ENCODE data around the gene OR51L1.

Gene OR51L1

GRCh38 chr11:5004424-5005274, 10.0 kb downstream of the OR51L1 start:
- H3K9me3 ChIP-seq (replicated peaks; ENCODE audit: low read length), result no peaks in the 10 kb centered on the region
- H3K4me2 ChIP-seq (ENCODE audit: low read length), result no peak overlapping the region
- no peak overlapping the region for H3K9ac ChIP-seq (ENCODE audit: low read depth, low read length)
- no peaks in the 10 kb centered on the region for H3K36me3 ChIP-seq (ENCODE audit: insufficient read depth, low read length)
- H3K4me3 ChIP-seq (ENCODE audit: low read length), result no peak overlapping the region
- H3K27me3 ChIP-seq (ENCODE audit: control insufficient read depth, insufficient read depth, low read length), result peaks cover 11% of the 10 kb centered on the region
- H3K4me1 ChIP-seq (ENCODE audit: control insufficient read depth, insufficient read depth, low read length), result no peaks in the 10 kb centered on the region

GRCh38 chr11:5007561-5007960, 12.9 kb downstream of the OR51L1 start:
- peaks cover 11% of the 10 kb centered on the region for H3K27me3 ChIP-seq (ENCODE audit: control insufficient read depth, insufficient read depth, low read length)
- no peaks in the 10 kb centered on the region for H3K9me3 ChIP-seq (replicated peaks; ENCODE audit: low read length)

GRCh38 chr11:5011254-5011653, 16.6 kb downstream of the OR51L1 start:
- no peak overlapping the region for H3K9ac ChIP-seq (ENCODE audit: low read depth, low read length)
- no peak overlapping the region for H3K4me3 ChIP-seq (ENCODE audit: low read length)
- H3K4me2 ChIP-seq (ENCODE audit: low read length), result no peak overlapping the region
- no peaks in the 10 kb centered on the region for H3K36me3 ChIP-seq (ENCODE audit: insufficient read depth, low read length)
- no peaks in the 10 kb centered on the region for H3K27me3 ChIP-seq (ENCODE audit: control insufficient read depth, insufficient read depth, low read length)
- H3K9me3 ChIP-seq (replicated peaks; ENCODE audit: low read length), result no peaks in the 10 kb centered on the region
- no peaks in the 10 kb centered on the region for H3K4me1 ChIP-seq (ENCODE audit: control insufficient read depth, insufficient read depth, low read length)

More at GRCh38 chr11:5007561-5007960, 12.9 kb downstream of the OR51L1 start:
- no peak overlapping the region for H3K9ac ChIP-seq (ENCODE audit: low read depth, low read length)
- H3K4me3 ChIP-seq (ENCODE audit: low read length), result no peak overlapping the region
- no peak overlapping the region for H3K4me2 ChIP-seq (ENCODE audit: low read length)
- no peaks in the 10 kb centered on the region for H3K36me3 ChIP-seq (ENCODE audit: insufficient read depth, low read length)
- no peaks in the 10 kb centered on the region for H3K4me1 ChIP-seq (ENCODE audit: control insufficient read depth, insufficient read depth, low read length)

DNA sequence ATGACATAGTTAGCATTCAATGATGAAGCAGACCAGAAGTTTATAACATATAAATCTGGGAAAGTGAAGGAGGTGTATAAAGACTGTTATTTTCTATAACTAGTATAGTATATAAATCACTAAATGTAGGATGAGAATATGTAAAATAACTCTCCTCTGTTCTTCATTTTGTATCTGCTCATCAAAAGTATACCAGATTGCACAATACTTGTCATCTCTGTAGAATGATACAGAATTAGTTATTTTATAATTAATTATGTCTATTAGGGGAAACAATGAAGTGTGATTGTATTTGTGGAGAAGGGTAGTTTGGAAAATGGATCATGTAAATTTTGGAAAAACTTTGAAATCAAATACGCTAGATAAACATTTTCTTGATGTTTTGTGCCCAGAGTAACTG, 18.4 kb downstream of the OR51L1 start:
- Histone ChIP-seq H3K4me2 (ENCODE audit: low read length) (no peak overlapping the region), H3K4me1 (ENCODE audit: control insufficient read depth, insufficient read depth, low read length) (no peaks in the 10 kb centered on the region), H3K9me3 (replicated peaks; ENCODE audit: low read length) (no peaks in the 10 kb centered on the region), H3K9ac (ENCODE audit: low read depth, low read length) (no peak overlapping the region), H3K27me3 (ENCODE audit: control insufficient read depth, insufficient read depth, low read length) (no peaks in the 10 kb centered on the region), H3K4me3 (ENCODE audit: low read length) (no peak overlapping the region), H3K36me3 (ENCODE audit: insufficient read depth, low read length) (no peaks in the 10 kb centered on the region)

DNA sequence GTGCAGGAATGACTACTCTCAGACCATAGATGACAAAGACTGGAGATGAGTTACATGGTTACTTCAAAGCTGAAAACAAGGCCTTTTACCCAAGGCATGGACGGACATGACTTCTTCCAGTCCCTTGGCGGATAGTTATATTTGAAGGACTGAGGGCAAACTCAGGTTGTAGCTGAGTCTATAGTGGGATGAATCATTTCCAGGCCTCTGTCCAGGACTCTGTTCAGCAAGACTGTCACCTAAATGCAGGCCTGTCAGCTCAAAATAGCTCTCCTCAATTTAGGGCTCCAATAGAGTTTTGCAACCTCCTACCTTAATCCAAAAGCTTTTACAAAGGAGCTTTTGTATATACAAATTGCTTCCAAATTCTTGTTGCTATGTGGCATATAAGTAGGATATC, 27.3 kb downstream of the OR51L1 start:
- Histone ChIP-seq H3K9me3 (replicated peaks; ENCODE audit: low read length) (no peaks in the 10 kb centered on the region), H3K36me3 (ENCODE audit: insufficient read depth, low read length) (no peaks in the 10 kb centered on the region), H3K4me3 (ENCODE audit: low read length) (no peak overlapping the region), H3K4me1 (ENCODE audit: control insufficient read depth, insufficient read depth, low read length) (no peaks in the 10 kb centered on the region), H3K27me3 (ENCODE audit: control insufficient read depth, insufficient read depth, low read length) (no peaks in the 10 kb centered on the region), H3K9ac (ENCODE audit: low read depth, low read length) (no peak overlapping the region), H3K4me2 (ENCODE audit: low read length) (no peak overlapping the region)

DNA sequence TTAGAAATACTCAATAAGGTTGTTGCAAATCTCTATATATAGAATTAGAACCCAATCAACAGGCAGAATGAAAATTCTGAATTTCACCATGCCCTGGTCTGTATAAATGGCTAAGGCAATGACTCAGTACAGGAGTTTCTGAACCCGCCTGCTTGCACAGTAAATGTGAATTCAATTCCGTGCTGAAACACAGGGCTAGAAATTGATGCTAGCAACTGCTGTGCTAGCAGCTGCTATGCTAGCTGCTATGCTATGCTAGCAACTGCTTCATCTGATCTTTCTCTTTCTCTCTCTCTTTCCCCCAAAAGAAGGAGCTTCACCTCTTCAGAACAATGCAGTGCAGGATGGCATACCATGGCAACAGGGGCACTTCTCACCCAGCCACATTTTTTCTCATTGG, 42.0 kb downstream of the OR51L1 start:
- H3K27me3 ChIP-seq (ENCODE audit: control insufficient read depth, insufficient read depth, low read length), result no peaks in the 10 kb centered on the region
- H3K9ac ChIP-seq (ENCODE audit: low read depth, low read length), result no peak overlapping the region
- no peaks in the 10 kb centered on the region for H3K4me1 ChIP-seq (ENCODE audit: control insufficient read depth, insufficient read depth, low read length)
- H3K4me2 ChIP-seq (ENCODE audit: low read length), result no peak overlapping the region
- no peaks in the 10 kb centered on the region for H3K36me3 ChIP-seq (ENCODE audit: insufficient read depth, low read length)
- H3K4me3 ChIP-seq (ENCODE audit: low read length), result no peak overlapping the region
- no peaks in the 10 kb centered on the region for H3K9me3 ChIP-seq (replicated peaks; ENCODE audit: low read length)

GRCh38 chr11:5037926-5038325, 43.3 kb downstream of the OR51L1 start:
- H3K4me3 ChIP-seq (ENCODE audit: low read length), result no peak overlapping the region
- no peak overlapping the region for H3K4me2 ChIP-seq (ENCODE audit: low read length)
- no peaks in the 10 kb centered on the region for H3K9me3 ChIP-seq (replicated peaks; ENCODE audit: low read length)
- no peaks in the 10 kb centered on the region for H3K4me1 ChIP-seq (ENCODE audit: control insufficient read depth, insufficient read depth, low read length)
- H3K36me3 ChIP-seq (ENCODE audit: insufficient read depth, low read length), result no peaks in the 10 kb centered on the region
- no peaks in the 10 kb centered on the region for H3K27me3 ChIP-seq (ENCODE audit: control insufficient read depth, insufficient read depth, low read length)
- H3K9ac ChIP-seq (ENCODE audit: low read depth, low read length), result no peak overlapping the region

GRCh38 chr11:5038341-5038740, 43.7 kb downstream of the OR51L1 start:
- no peak overlapping the region for H3K4me3 ChIP-seq (ENCODE audit: low read length)
- H3K36me3 ChIP-seq (ENCODE audit: insufficient read depth, low read length), result no peaks in the 10 kb centered on the region
- H3K9ac ChIP-seq (ENCODE audit: low read depth, low read length), result no peak overlapping the region
- no peak overlapping the region for H3K4me2 ChIP-seq (ENCODE audit: low read length)
- H3K9me3 ChIP-seq (replicated peaks; ENCODE audit: low read length), result no peaks in the 10 kb centered on the region
- H3K4me1 ChIP-seq (ENCODE audit: control insufficient read depth, insufficient read depth, low read length), result no peaks in the 10 kb centered on the region
- no peaks in the 10 kb centered on the region for H3K27me3 ChIP-seq (ENCODE audit: control insufficient read depth, insufficient read depth, low read length)

GRCh38 chr11:5040876-5041275, 46.2 kb downstream of the OR51L1 start:
- H3K27me3 ChIP-seq (ENCODE audit: control insufficient read depth, insufficient read depth, low read length), result no peaks in the 10 kb centered on the region
- H3K9ac ChIP-seq (ENCODE audit: low read depth, low read length), result no peak overlapping the region
- H3K4me2 ChIP-seq (ENCODE audit: low read length), result no peak overlapping the region
- H3K36me3 ChIP-seq (ENCODE audit: insufficient read depth, low read length), result no peaks in the 10 kb centered on the region
- no peak overlapping the region for H3K4me3 ChIP-seq (ENCODE audit: low read length)
- H3K9me3 ChIP-seq (replicated peaks; ENCODE audit: low read length), result no peaks in the 10 kb centered on the region
- H3K4me1 ChIP-seq (ENCODE audit: control insufficient read depth, insufficient read depth, low read length), result no peaks in the 10 kb centered on the region

DNA sequence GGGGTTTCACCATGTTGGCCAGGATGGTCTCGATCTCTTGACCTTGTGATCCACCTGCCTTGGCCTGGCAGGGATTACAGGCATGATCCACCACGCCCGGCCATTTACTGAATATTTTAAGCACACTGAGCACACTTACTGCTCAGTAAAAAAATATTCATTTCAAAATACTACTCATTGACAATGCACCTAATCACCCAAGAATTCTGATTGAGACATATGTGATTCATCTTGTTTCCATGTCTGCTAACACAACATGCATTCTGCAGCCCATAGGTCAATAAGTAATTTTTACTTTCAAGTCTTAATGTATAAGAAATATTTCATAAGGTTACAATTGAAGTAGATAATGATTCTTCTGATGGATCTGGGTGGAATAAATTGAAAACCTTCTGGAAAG, 47.4 kb downstream of the OR51L1 start:
- H3K9ac ChIP-seq (ENCODE audit: low read depth, low read length), result no peak overlapping the region
- no peak overlapping the region for H3K4me2 ChIP-seq (ENCODE audit: low read length)
- no peaks in the 10 kb centered on the region for H3K36me3 ChIP-seq (ENCODE audit: insufficient read depth, low read length)
- H3K4me3 ChIP-seq (ENCODE audit: low read length), result no peak overlapping the region
- no peaks in the 10 kb centered on the region for H3K27me3 ChIP-seq (ENCODE audit: control insufficient read depth, insufficient read depth, low read length)
- no peaks in the 10 kb centered on the region for H3K9me3 ChIP-seq (replicated peaks; ENCODE audit: low read length)
- H3K4me1 ChIP-seq (ENCODE audit: control insufficient read depth, insufficient read depth, low read length), result no peaks in the 10 kb centered on the region

GRCh38 chr11:5043380-5043779, 48.7 kb downstream of the OR51L1 start:
- Histone ChIP-seq H3K36me3 (ENCODE audit: insufficient read depth, low read length) (no peaks in the 10 kb centered on the region), H3K4me3 (ENCODE audit: low read length) (no peak overlapping the region), H3K4me2 (ENCODE audit: low read length) (no peak overlapping the region), H3K9ac (ENCODE audit: low read depth, low read length) (no peak overlapping the region), H3K27me3 (ENCODE audit: control insufficient read depth, insufficient read depth, low read length) (no peaks in the 10 kb centered on the region), H3K4me1 (ENCODE audit: control insufficient read depth, insufficient read depth, low read length) (no peaks in the 10 kb centered on the region), H3K9me3 (replicated peaks; ENCODE audit: low read length) (no peaks in the 10 kb centered on the region)

DNA sequence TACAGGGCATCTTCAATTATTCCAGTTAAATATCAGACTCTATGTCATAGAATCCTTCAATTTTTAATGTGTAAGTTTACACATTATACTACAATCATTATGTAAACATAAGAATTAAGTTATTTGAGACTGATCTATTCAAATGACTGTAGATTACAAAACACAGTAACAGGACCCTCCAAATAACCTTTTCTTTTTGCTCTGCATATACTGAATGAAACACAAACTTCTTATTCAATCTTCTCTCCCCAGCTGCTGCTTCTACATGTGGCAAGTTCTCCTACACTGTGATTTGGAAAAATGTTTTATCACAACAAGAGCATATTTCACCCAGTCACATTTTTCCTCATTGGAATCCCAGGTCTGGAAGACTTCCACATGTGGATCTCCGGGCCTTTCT, 51.6 kb downstream of the OR51L1 start, which contains the start of gene OR52J3:
OR52J3 (plus strand) TSS at position 301 of the 400 bp plus-strand sequence; CDS start at position 301, 0 bp downstream.
- Histone ChIP-seq H3K9ac (ENCODE audit: low read depth, low read length) (no peak within 1 kb of the TSS), H3K4me3 (ENCODE audit: low read length) (no peak within 1 kb of the TSS), H3K4me1 (ENCODE audit: control insufficient read depth, insufficient read depth, low read length) (no peaks in the 10 kb centered on the region), H3K27me3 (ENCODE audit: control insufficient read depth, insufficient read depth, low read length) (no peaks in the 10 kb centered on the region), H3K4me2 (ENCODE audit: low read length) (no peak within 1 kb of the TSS), H3K9me3 (replicated peaks; ENCODE audit: low read length) (no peaks in the 10 kb centered on the region), H3K36me3 (ENCODE audit: insufficient read depth, low read length) (no peaks in the 10 kb centered on the region)
